VCaP (cell line): Measurements from ENCODE around the gene ID1.
A peak's percentile ranks its signal among the peaks of the same experiment; 100 is the strongest.
"Not testable (repeated sequence)": the region's sequence is repeated elsewhere in the genome, so short reads cannot be mapped to it uniquely, and the experiment has no call there.

Source experiments
- H3K27ac ChIP-seq: fragments of 450-650 bp; 2 replicates; pipeline ENCODE4 v1.5.1; 2017
- CTCF ChIP-seq: fragments of 450-650 bp; conservative IDR thresholded peaks from 2 replicates; pipeline ENCODE4 v1.5.1; 2017; ENCODE audit warnings: mild to moderate bottlenecking, moderate library complexity

Gene ID1

GRCh38 chr20:31570021-31570463 lies 35.0 kb upstream of the ID1 start:
- H3K27ac ChIP-seq: peak overlapping the region; percentile 42; the same call in 1 of the 2 replicates

GRCh38 chr20:31570735-31571617 lies 34.1 kb upstream of the ID1 start:
- TF ChIP-seq CTCF: no peak
- peak overlapping the region; percentile 86; the same call in 1 of the 2 replicates for H3K27ac ChIP-seq

More at GRCh38 chr20:31570021-31570463, 35.0 kb upstream of the ID1 start:
- TF ChIP-seq CTCF: no peak

GRCh38 chr20:31572042-31572700 lies 32.9 kb upstream of the ID1 start:
- peak overlapping the region; percentile 86 for H3K27ac ChIP-seq
- TF ChIP-seq CTCF: no peak

GRCh38 chr20:31572701-31573554 lies 32.2 kb upstream of the ID1 start:
- peak overlapping the region; percentile 86 for H3K27ac ChIP-seq

GRCh38 chr20:31573555-31574321 lies 31.4 kb upstream of the ID1 start:
- no peak for TF ChIP-seq CTCF
- peak overlapping the region; percentile 86 for H3K27ac ChIP-seq

More at GRCh38 chr20:31572701-31573554, 32.2 kb upstream of the ID1 start:
- TF ChIP-seq CTCF: no peak

- H3K27ac ChIP-seq: not testable (repeated sequence)
Measured at GRCh38 chr20:31574986-31575385, 30.1 kb upstream of the ID1 start.

- TF ChIP-seq CTCF: no peak
- no peak overlapping the region for H3K27ac ChIP-seq
Measured at GRCh38 chr20:31576751-31577150, 28.3 kb upstream of the ID1 start.
